HepG2 (cell line): ENCODE measurements around the gene PHF23. TPM values are rescaled to one million over a fixed set of nuclear protein-coding genes. Genes with fewer than 3 reads are reported as not detected.

Experiments
- BHLHE40 ChIP-seq: IDR thresholded peaks from 2 replicates; pipeline ENCODE4 v1.6.1; 2011; ENCODE audit warnings: low read length, improper control_type of control experiment
- CREBL2 ChIP-seq: sonication (generic); formaldehyde crosslinking; IDR thresholded peaks from 2 replicates; pipeline ENCODE4 v1.8.1; 2023; ENCODE audit warnings: missing genetic modification reagents, mild to moderate bottlenecking, borderline replicate concordance
- CSRNP1 ChIP-seq: sonication (generic); formaldehyde crosslinking; IDR thresholded peaks from 2 replicates; pipeline ENCODE4 v1.8.1; 2023; ENCODE audit warnings: mild to moderate bottlenecking, missing genetic modification reagents
- MED13 ChIP-seq: sonication (generic); formaldehyde crosslinking; IDR thresholded peaks from 2 replicates; pipeline ENCODE4 v1.5.0; 2020; ENCODE audit warnings: missing genetic modification reagents
- MYPOP ChIP-seq: sonication (generic); formaldehyde crosslinking; IDR thresholded peaks from 2 replicates; pipeline ENCODE4 v1.8.1; 2023; ENCODE audit warnings: mild to moderate bottlenecking, moderate library complexity, missing genetic modification reagents
- PHF8 ChIP-seq: sonication (generic); formaldehyde crosslinking; IDR thresholded peaks from 2 replicates; pipeline ENCODE4 v1.5.0; 2020; ENCODE audit warnings: missing genetic modification reagents
- RXRA ChIP-seq: sonication (generic); formaldehyde crosslinking; IDR thresholded peaks from 2 replicates; pipeline ENCODE4 v1.5.1; 2020; ENCODE audit warnings: missing genetic modification reagents
- YEATS2 ChIP-seq: sonication (generic); formaldehyde crosslinking; IDR thresholded peaks from 2 replicates; pipeline ENCODE4 v1.4.0; 2020; ENCODE audit warnings: missing genetic modification reagents, borderline replicate concordance
- ZBTB10 ChIP-seq: sonication (generic); formaldehyde crosslinking; IDR thresholded peaks from 2 replicates; pipeline ENCODE4 v1.4.0; 2020; ENCODE audit warnings: missing genetic modification reagents, borderline replicate concordance
- ZNF10 ChIP-seq: sonication (generic); formaldehyde crosslinking; IDR thresholded peaks from 2 replicates; pipeline ENCODE4 v1.4.0; 2020; ENCODE audit warnings: mild to moderate bottlenecking, low read depth, missing genetic modification reagents, borderline replicate concordance
- ZNF33A ChIP-seq: sonication (generic); formaldehyde crosslinking; IDR thresholded peaks from 2 replicates; pipeline ENCODE4 v1.5.1; 2020; ENCODE audit warnings: missing genetic modification reagents, mild to moderate bottlenecking, moderate library complexity, borderline replicate concordance
- ZNF441 ChIP-seq: sonication (generic); formaldehyde crosslinking; IDR thresholded peaks from 2 replicates; pipeline ENCODE4 v1.7.0; 2021; ENCODE audit warnings: missing genetic modification reagents, borderline replicate concordance
- ZNF550 ChIP-seq: sonication (generic); formaldehyde crosslinking; IDR thresholded peaks from 2 replicates; pipeline ENCODE4 v1.4.0; 2020; ENCODE audit warnings: mild to moderate bottlenecking, missing genetic modification reagents, borderline replicate concordance
- ZNF598 ChIP-seq: sonication (generic); formaldehyde crosslinking; IDR thresholded peaks from 2 replicates; pipeline ENCODE4 v1.5.1; 2020; ENCODE audit warnings: mild to moderate bottlenecking, missing genetic modification reagents, borderline replicate concordance
- ZNF709 ChIP-seq: sonication (generic); formaldehyde crosslinking; IDR thresholded peaks from 2 replicates; pipeline ENCODE4 v1.5.0; 2020; ENCODE audit warnings: mild to moderate bottlenecking, missing genetic modification reagents
- polyA plus RNA-seq, 8 experiments: library from polyadenylated mRNA; depleted of rRNA in 3 of 8; stranded (reverse) in 7 of 8; unstranded in 1 of 8; fragments of >200 nt; fragmentation: Illumina TruSeq in 4 of 8; extraction: Trizol in 4 of 8; gene quantifications; 2 replicates each; pipeline versions ENCODE4 v1.2.1 to v1.2.3, GENCODE V29; 2011 to 2016; ENCODE audit warnings: low read depth in 4 of 8, missing spikeins in 1 of 8, mixed read lengths in 1 of 8; ENCODE audit not compliant: insufficient read depth in 1 of 8
- total RNA-seq, 5 experiments: library from RNA; depleted of rRNA; stranded (reverse); fragments of >200 nt; fragmentation: Illumina TruSeq; extraction: Trizol; gene quantifications; 2 replicates each; pipeline ENCODE4 v1.2.3, GENCODE V29; 2016; ENCODE audit warnings: low read depth in 1 of 5

PHF23 gene
- total and polyA plus RNA-seq, 2 of the 13 experiments (the other 11 are each of a cell fraction or from before 2014, with no cell fraction given), result 27.6 to 33.2 TPM

- TF ChIP-seq MYPOP (CRISPR knock-in tag), result peak; percentile 66; the same call in 1 of the 2 replicates
- no peak; the same call in 1 of the 2 replicates for TF ChIP-seq BHLHE40
- no peak for TF ChIP-seq CREBL2 (CRISPR knock-in tag)
- 0 out of 2 replicates have a peak, but pooled peaks have one; percentile 8 for TF ChIP-seq CSRNP1 (CRISPR knock-in tag)
- no peak for TF ChIP-seq ZNF33A (CRISPR knock-in tag)
- TF ChIP-seq MED13 (CRISPR knock-in tag), result no peak
- no peak; the same call in 1 of the 2 replicates for TF ChIP-seq ZBTB10
- TF ChIP-seq YEATS2, result peak; percentile 74
- peak; percentile 88 for TF ChIP-seq RXRA
- TF ChIP-seq PHF8 (CRISPR knock-in tag), result peak; percentile 87
- TF ChIP-seq ZNF709 (CRISPR knock-in tag), result peak; percentile 68; the same call in 1 of the 2 replicates
- no peak for TF ChIP-seq ZNF10 (CRISPR knock-in tag)
- TF ChIP-seq ZNF441 (CRISPR knock-in tag), result no peak; the same call in 1 of the 2 replicates
- no peak for TF ChIP-seq ZNF598
- no peak for TF ChIP-seq ZNF550 (CRISPR knock-in tag)
These were observed 13.2 kb upstream of the PHF23 start, which contains the start of gene ELP5 (continued) for GRCh38 chr17:7252176-7253043.
